ENCODE measurements around the gene PCK1. TPM values are rescaled to one million over a fixed set of nuclear protein-coding genes. Genes with fewer than 3 reads are reported as not detected.

PCK1 gene
- polyA plus RNA-seq, 3 donors = not detected

GRCh38 chr20:57593134-57593886, 32.4 kb downstream of the PCK1 start:
- Histone ChIP-seq H3K27ac (ENCODE audit: low read depth in 1 of 2, low read length in 2 of 2) (no peak overlapping the region), H3K27me3 (ENCODE audit: control insufficient read depth in 2 of 2, insufficient read depth in 2 of 2, low read length in 2 of 2) (peaks cover 0 to 3% of the 10 kb centered on the region in 2 donors), H3K79me2 (ENCODE audit: insufficient read depth, low read length) (no peaks in the 10 kb centered on the region), H2AFZ (ENCODE audit: insufficient read depth, low read depth, low read length, poor library complexity, severe bottlenecking) (no peak overlapping the region), H3K4me2 (replicated peaks; ENCODE audit: extremely low read depth, low read length, poor library complexity, severe bottlenecking) (no peak overlapping the region), H3K4me3 (replicated peaks in 1 of 3; ENCODE audit: low read depth in 2 of 3, low read length in 3 of 3) (no peak overlapping the region), H3K9me3 (replicated peaks in 1 of 2; ENCODE audit: control insufficient read depth in 1 of 2, insufficient read depth in 1 of 2, low read length in 2 of 2) (no peaks in the 10 kb centered on the region), H4K20me1 (ENCODE audit: insufficient read depth, low read length) (no peaks in the 10 kb centered on the region), H3K9ac (ENCODE audit: insufficient read depth, low read length, poor library complexity, severe bottlenecking) (no peak overlapping the region), H3K36me3 (replicated peaks in 1 of 2; ENCODE audit: control insufficient read depth in 1 of 2, insufficient read depth in 2 of 2, low read length in 2 of 2) (no peaks in the 10 kb centered on the region), H3K4me1 (ENCODE audit: control insufficient read depth in 1 of 2, insufficient read depth in 2 of 2, low read length in 2 of 2) (peaks cover 5 to 8% of the 10 kb centered on the region in 2 donors)
- Mint-ChIP-seq H3K36me3 (no peaks in the 10 kb centered on the region), H3K4me1 (peaks cover 2% of the 10 kb centered on the region), H3K27ac (no peak overlapping the region), H3K4me3 (no peak overlapping the region), H3K27me3 (ENCODE audit: low read depth in 3 of 3) (peaks cover 12 to 27% (median 23%) of the 10 kb centered on the region in 3 donors), H3K9me3 (peaks cover 0 to 4% (median 0%) of the 10 kb centered on the region in 7 donors)
- 62% methylated on average over 16 of the region's 17 CpGs for WGBS (ENCODE audit: insufficient coverage)
- intact Hi-C loops (cut with micrococcal nuclease) = loop anchor here (5.0 to 10.0 kb wide), 2 partner anchors 209 to 246 kb away; no protein-coding TSS in a partner anchor
- no peak for TF ChIP-seq CTCF (IDR thresholded peaks at IDR 0.05)
- no peak for DNase-seq

- no peaks in the 10 kb centered on the region for H3K9me3 ChIP-seq (replicated peaks in 1 of 2; ENCODE audit: control insufficient read depth in 1 of 2, insufficient read depth in 1 of 2, low read length in 2 of 2)
- Mint-ChIP-seq H3K4me3 (peak overlapping the region in 1 of 2 donors; percentile 30), H3K27me3 (ENCODE audit: low read depth in 3 of 3) (peaks cover 12 to 31% (median 28%) of the 10 kb centered on the region in 3 donors), H3K9me3 (peaks cover 0 to 2% (median 0%) of the 10 kb centered on the region in 7 donors), H3K36me3 (no peaks in the 10 kb centered on the region), H3K27ac (no peak overlapping the region), H3K4me1 (peaks cover 2% of the 10 kb centered on the region)
- no peak overlapping the region for H2AFZ ChIP-seq (ENCODE audit: insufficient read depth, low read depth, low read length, poor library complexity, severe bottlenecking)
- H3K4me2 ChIP-seq (replicated peaks; ENCODE audit: extremely low read depth, low read length, poor library complexity, severe bottlenecking) = no peak overlapping the region
- H3K9ac ChIP-seq (ENCODE audit: insufficient read depth, low read length, poor library complexity, severe bottlenecking) = no peak overlapping the region
- DNase-seq = peak; percentile 49 to 62 (median 50)
- intact Hi-C loops (cut with micrococcal nuclease) = loop anchor here (1.0 to 10.0 kb wide), 3 partner anchors 80 to 247 kb away; no protein-coding TSS in a partner anchor
- no peak overlapping the region for H3K27ac ChIP-seq (ENCODE audit: low read depth in 1 of 2, low read length in 2 of 2)
- no peaks in the 10 kb centered on the region for H3K79me2 ChIP-seq (ENCODE audit: insufficient read depth, low read length)
- H3K4me1 ChIP-seq (ENCODE audit: control insufficient read depth in 1 of 2, insufficient read depth in 2 of 2, low read length in 2 of 2) = peaks cover 5 to 8% of the 10 kb centered on the region in 2 donors
- H3K4me3 ChIP-seq (replicated peaks in 1 of 3; ENCODE audit: low read depth in 2 of 3, low read length in 3 of 3) = no peak overlapping the region
- 53% methylated on average over 16 of the region's 27 CpGs for WGBS (ENCODE audit: insufficient coverage)
- H3K36me3 ChIP-seq (replicated peaks in 1 of 2; ENCODE audit: control insufficient read depth in 1 of 2, insufficient read depth in 2 of 2, low read length in 2 of 2) = no peaks in the 10 kb centered on the region
- H3K27me3 ChIP-seq (ENCODE audit: control insufficient read depth in 2 of 2, insufficient read depth in 2 of 2, low read length in 2 of 2) = peaks cover 0 to 3% of the 10 kb centered on the region in 2 donors
- H4K20me1 ChIP-seq (ENCODE audit: insufficient read depth, low read length) = no peaks in the 10 kb centered on the region
- peak; percentile 97 for TF ChIP-seq CTCF (IDR thresholded peaks at IDR 0.05)
Observed at GRCh38 chr20:57594092-57594951, 33.4 kb downstream of the PCK1 start.

Data from CD14-positive monocyte (primary cell).